ENCODE results near the gene MRPS6.
A peak's percentile ranks its signal among the peaks of the same experiment; 100 is the strongest.

The MRPS6 gene

GRCh38 chr21:34100337-34100736 is 27.0 kb downstream of the MRPS6 start:
- no peak for DNase-seq (ENCODE audit: low spot score)

- DNase-seq (ENCODE audit: low spot score) = no peak
Measured at GRCh38 chr21:34100790-34101189, 27.4 kb downstream of the MRPS6 start.

GRCh38 chr21:34105947-34106541 is 32.7 kb downstream of the MRPS6 start:
- DNase-seq (ENCODE audit: low spot score) = no peak

DNA sequence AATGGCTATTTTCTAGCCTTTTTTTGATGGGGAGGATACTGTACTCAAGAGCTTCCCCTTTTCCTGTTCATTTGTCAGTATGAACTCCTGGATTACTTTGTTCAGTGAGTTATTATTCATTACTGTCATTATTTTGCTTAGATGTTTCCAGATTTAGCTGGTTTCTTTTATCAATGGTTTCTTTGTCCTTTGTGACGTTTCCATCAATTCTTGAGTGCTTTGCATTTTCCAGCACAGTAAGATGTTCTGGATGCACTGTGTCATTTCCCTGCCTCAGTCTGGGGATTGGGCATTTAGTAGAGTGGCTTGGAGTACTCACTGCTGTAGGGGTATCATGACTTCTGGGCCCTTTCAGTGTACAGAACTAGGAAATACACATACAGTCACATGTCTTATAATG is 34.2 kb downstream of the MRPS6 start:
- no peak for DNase-seq (ENCODE audit: low spot score)

DNA sequence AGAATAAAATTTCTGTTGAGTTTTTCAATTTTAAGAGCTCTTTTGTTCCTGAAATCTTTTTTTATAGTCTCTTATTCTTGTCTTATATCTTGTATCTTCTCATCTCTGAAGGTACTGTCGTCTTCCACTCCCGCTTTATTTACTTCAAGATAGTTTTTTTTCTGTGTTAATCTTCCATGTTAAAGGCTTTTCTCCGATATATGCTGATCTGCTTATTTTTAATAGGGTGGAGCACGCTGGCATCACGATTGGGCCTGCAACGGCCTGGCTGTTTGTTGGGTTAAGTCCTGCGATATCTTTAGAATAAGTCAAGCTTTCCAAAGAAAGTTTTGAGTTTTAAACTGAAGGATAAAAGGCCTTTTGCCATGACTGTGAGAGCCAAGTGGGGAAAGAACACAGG is 35.7 kb downstream of the MRPS6 start:
- DNase-seq (ENCODE audit: low spot score) = no peak

GRCh38 chr21:34110594-34111202 is 37.3 kb downstream of the MRPS6 start:
- DNase-seq (ENCODE audit: low spot score) = no peak

- DNase-seq (ENCODE audit: low spot score) = no peak
Measured at GRCh38 chr21:34112316-34113033, 39.1 kb downstream of the MRPS6 start.

DNA sequence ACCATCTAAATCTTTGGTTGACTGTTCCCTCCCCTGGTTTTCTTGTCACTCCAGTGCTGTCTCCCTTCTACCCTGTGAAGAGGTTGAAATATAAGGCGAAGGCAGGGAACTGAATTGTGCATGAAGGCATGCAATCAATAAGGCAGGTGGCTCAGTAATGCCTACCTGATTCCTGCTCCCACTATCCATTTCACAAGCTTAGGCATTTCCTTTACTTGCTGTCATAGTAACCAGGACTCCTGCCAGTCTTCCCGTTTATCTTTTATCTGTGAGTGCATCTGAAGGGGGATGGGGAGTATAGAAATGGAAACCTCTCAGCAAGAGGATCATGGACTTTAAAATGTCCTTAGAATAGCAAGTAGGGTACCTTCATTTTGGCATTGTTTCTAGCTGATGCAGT is 40.5 kb downstream of the MRPS6 start:
- no peak for DNase-seq (ENCODE audit: low spot score)

DNA sequence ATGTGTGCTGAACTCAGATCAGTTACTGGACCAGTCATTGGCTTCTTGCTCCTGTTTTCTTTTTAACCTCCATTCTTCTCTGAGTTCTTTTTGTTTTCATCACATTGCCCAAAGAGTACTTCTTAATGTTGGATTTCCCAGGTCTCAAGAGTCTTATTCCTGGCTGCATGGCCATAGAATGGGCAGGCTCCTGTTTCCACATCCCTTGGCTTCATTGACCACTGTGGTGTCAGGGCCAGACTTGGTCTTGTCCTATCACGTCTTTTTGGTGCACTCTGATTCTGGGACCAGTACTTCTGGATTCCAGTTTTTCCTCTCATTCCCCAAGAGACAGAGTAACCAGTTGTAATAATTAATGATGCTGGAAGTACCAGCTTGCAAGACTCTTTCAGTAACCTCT is 41.8 kb downstream of the MRPS6 start:
- no peak for DNase-seq (ENCODE audit: low spot score)

DNA sequence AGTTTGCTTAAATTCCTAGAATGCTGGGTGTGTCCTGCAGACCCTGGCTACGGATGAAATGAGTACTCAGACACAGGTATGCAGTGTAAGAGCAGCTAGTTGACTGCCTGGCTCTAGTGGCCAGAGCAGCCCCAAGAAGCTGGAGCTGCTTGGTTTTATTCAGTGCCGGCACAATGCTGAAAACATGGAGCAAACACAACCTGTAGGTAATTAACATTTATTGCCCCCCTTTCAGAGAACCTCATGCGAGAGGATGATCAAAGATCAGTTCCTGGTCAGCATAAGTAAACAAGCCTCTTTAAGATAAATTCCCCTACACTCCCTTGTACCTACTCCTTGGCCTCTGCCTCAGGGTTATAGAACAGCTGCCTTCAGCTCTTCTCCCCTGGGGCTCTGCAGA is 43.2 kb downstream of the MRPS6 start:
- no peak for DNase-seq (ENCODE audit: low spot score)

GRCh38 chr21:34120867-34121266 is 47.5 kb downstream of the MRPS6 start:
- DNase-seq (ENCODE audit: low spot score) = no peak

DNA sequence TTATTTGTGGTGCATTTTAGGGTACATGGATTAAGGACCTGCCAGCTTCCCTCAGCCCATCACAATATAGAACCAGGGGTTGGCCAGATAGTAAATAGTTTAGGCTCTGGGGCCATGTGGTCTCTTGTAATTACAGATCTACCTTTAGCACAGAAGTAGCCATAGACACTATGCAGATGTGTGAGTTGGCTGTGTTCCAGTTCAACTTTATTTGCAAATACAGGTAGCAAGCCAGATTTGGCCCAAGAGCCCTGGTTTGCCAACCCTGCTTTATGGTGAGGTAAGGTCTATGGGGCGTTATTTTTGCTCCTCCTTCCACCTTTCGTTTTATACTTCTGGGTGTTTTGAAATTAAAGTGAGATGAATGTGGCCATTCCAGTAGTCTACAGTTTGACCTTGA is 48.7 kb downstream of the MRPS6 start:
- DNase-seq (ENCODE audit: low spot score) = no peak

- DNase-seq (ENCODE audit: low spot score) = no peak
Measured at GRCh38 chr21:34123609-34124008, 50.2 kb downstream of the MRPS6 start.

DNA sequence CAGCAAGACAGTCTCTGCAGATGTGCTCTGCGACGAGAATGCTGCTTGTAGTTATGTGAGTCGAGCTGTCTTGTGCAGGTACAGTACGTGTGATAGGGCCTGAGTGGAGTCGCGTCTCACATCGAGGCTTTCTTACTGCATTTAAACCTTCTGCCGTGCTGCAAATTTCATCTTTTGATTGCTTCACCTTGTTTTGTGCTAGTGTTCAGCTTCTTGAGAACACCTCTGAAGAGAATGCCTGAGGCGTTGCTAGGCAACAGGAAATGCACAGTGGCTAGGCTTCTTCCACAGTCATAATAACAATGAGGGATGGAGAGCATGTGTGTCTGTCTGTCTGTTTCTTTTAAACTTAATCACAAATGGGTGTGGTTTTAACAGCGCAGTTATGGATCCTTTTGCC is 52.9 kb downstream of the MRPS6 start:
- DNase-seq (ENCODE audit: low spot score) = no peak

- DNase-seq (ENCODE audit: low spot score) = peak; percentile 34
Measured at GRCh38 chr21:34126691-34127090, 53.3 kb downstream of the MRPS6 start.

GRCh38 chr21:34128124-34128523 is 54.7 kb downstream of the MRPS6 start:
- DNase-seq (ENCODE audit: low spot score) = no peak

DNA sequence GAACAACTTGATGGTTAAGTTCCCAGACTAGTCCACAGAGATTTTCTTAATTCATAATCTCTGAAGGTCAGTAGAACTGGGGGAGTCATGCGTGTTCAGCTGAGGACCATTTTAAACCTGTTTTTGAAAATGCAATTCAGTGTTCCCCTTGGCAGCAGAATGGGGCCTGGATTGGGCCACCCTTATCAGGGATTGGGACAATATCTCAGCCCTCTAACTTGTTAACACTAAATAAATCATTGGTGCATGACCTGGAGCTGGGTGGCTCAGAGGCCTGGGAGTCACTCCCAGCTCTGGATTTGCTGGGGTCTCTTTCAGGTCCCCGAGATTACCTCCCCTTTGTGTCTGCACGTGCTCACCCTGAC is 55.3 kb downstream of the MRPS6 start:
- no peak for DNase-seq (ENCODE audit: low spot score)

DNA sequence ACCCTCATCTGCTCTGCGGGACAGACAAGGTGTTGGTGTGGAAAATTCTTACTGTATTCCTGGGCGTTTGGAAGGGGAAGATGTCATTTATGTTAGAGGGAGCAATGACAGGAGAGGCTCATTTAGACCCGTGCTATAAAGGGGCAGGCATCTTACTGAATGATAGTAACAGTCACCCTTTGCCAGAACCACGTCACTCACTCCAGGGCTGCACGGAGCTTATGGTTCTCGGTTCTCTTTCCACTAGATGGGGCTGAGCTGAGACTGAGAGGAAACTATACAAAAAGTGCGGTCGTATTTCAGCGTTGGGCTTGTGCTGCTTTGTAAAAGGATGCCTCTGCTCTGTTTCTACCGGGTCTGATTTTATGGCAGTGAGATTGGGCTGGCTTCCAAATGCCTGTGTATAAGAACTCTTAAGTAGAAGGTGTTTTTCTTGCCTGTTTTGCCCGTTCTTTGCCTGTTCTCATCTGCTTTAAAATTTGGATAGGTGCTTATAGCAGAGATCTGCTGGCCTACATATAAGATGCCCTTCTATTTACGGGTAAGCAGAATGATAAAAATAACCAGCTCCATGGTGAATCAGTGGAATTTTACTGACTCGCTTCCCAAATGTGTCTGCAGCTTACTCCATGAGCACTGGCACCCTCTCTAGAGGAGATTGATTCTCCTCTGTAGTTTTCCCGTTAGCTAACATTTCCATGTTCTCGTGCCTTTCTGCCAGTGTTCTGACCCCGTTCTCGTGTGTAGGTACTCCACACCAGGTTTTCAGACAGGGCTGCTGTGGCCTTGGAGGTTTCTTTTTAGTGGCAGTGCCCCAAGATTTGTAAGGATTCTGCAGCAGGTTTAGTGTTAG is 55.9 kb downstream of the MRPS6 start:
- DNase-seq (ENCODE audit: low spot score) = peak; percentile 77

- no peak for DNase-seq (ENCODE audit: low spot score)
Measured at GRCh38 chr21:34129901-34130715, 56.7 kb downstream of the MRPS6 start.

GRCh38 chr21:34130716-34130985 is 57.3 kb downstream of the MRPS6 start:
- no peak for DNase-seq (ENCODE audit: low spot score)

- no peak for DNase-seq (ENCODE audit: low spot score)
Measured at GRCh38 chr21:34131586-34131985, 58.2 kb downstream of the MRPS6 start.

DNA sequence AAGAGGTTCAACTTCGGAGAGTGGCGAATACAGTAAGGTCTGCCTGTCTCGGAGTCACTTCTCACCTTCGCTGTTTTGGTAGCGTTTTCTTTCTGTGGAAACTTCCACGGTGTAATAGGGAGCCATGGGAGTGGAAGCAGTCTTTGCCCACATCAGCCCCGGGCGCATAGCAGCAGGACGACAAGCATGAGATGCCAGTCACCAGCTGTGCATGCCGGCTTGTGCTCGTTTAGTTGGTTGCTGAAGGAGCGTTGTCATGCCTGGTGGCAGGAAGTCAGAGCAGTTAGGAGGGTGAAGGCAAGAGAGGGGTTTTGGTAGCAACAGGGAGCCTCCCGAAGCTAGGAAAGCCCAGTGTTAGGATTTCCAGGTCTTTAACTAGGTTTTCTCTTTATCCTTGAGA is 58.8 kb downstream of the MRPS6 start:
- no peak for DNase-seq (ENCODE audit: low spot score)
